ENCODE data around the gene MOCS1.

MOCS1 gene

DNA sequence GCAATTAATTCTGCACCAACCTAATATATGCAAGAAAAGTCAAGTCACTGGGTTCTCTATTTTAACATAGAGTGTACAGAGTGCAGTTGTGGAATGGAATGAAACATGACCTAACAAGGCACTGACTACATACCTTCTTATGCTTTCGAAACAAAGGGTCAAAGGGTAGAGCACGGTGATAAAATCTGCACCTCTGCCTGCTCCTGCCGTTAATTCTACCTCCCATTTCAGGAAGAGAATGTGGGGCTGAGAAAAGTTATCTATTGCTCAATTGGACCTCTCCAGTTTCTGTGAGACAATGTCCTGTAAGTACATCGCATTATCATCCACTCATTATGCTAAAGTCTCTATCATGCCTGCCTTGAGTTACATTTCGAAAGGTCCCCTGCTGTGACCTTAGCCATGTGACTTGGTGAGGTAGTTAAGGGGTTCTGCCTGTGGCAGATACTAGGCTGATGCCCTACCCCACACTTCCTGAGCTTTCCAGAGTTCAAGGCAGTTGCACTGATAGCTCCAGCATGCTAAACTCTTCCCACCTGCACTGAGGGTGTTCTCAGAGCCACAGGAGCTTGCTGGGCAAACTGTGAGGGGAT, 14.0 kb upstream of the MOCS1 start:
- no peak for DNase-seq (ENCODE audit: low read depth in 2 of 2)

DNA sequence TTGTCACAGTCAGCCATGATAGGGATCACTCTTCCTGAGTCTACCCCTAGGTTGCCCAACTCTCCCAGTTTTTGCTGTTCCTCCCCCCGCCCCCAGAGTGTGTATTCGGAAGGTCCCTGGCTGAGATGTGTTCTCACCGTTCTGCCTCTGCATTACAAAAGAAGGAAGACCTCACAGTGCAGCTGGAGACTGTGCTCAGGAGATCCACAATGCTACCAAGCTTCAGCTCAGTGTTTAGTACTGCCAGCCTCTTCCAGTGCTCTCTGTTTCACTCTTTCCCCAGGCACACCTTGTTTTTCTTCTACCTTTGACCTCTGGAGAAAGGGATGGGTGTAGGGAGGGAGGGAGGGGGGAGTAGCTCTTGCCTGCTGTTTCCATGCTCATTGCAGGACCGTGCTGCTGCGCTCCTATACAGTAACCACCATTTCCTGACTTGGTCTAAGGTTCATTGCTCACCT, 13.4 kb upstream of the MOCS1 start:
- DNase-seq (ENCODE audit: low read depth in 2 of 2) = no peak

DNA sequence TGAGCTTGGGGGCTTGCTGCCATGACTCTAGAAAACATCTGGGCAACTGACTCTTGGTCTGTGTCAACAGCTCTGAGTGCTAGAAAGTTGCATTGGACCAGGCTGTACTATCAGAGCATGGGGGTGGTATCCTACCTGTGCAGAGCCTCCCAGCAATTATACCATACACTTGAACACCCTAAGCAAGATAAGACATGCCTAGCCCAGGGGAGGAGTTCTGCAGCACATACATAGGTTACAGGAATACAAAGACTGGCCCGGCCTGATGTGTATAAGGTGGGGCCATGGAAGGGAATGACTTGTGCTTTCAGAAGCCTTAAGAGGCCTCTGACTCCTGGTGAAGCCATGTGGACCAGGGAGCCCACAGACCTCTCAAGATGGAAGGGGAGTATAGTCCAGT, 11.4 kb upstream of the MOCS1 start:
- no peak for DNase-seq (ENCODE audit: low read depth in 2 of 2)

DNA sequence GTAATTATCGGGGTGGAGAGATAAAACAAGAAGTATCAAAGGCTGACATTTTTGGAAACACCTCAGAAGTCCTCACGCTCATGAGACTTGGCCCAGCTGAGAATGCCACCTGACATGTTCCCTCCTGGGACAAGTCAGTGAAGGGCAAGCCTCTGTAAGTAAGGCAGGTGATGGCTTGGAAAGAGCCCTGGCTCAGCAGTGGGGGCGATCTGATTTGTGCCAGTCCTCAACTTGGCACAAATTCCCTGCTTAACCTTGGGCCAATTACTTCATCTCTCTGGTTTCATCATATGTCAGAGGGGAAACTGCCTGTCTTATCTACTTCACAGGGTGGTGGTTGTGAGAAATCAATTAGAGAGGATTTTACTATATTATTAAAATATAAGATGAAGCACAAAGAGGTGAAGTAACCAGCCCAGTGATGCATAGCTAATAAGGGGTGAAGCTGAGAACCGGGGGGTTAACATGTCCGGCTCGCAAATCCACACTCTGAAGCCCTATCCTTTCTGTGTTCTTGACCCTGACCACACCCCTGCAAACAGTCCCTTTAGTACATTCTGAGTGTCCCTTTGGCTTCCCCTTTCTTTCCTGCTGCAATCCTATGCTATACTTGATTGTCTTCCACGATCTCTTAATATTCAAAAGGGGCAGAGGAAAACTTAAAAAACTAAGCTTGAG, 8.8 kb upstream of the MOCS1 start:
- DNase-seq (ENCODE audit: low read depth in 2 of 2) = no peak

DNA sequence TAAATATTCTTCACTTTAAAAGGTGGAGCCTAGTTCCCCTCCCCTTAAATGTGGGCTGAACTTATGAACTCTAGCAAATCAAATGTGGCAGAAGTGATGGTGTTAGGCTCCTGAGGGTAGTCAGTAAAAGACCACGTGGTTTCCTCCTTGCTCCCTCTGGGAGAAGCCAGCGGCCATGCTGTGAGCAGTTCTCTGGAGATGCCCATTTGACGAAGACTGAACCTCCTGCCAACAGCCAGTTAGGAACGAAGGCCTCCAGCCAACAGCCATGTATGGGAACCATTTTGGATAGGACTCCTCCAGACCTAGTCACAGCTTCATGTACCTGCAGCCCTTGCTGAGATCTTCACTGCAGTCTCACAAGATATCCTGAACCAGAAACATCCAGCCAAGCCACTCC, 7.6 kb upstream of the MOCS1 start:
- no peak for DNase-seq (ENCODE audit: low read depth in 2 of 2)

DNA sequence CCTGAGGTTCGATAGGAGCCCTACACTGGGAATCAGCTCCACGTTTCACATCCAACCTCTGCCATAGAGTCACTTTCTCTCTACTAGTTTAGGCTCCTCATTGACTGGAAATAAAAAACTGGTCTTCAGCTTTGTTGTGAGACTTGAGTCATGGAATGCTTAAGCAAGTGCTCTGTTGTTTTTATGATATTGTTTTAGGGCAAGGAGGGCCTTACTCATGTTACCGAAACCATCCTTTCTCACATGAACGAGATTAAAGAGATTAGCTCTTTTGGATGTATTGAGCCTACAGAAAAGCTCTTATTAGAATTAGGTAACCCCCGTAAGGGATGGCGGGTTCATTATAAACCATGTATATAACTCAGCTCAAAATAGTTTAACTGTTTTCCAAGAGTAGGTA, 6.9 kb upstream of the MOCS1 start:
- no peak for DNase-seq (ENCODE audit: low read depth in 2 of 2)

DNA sequence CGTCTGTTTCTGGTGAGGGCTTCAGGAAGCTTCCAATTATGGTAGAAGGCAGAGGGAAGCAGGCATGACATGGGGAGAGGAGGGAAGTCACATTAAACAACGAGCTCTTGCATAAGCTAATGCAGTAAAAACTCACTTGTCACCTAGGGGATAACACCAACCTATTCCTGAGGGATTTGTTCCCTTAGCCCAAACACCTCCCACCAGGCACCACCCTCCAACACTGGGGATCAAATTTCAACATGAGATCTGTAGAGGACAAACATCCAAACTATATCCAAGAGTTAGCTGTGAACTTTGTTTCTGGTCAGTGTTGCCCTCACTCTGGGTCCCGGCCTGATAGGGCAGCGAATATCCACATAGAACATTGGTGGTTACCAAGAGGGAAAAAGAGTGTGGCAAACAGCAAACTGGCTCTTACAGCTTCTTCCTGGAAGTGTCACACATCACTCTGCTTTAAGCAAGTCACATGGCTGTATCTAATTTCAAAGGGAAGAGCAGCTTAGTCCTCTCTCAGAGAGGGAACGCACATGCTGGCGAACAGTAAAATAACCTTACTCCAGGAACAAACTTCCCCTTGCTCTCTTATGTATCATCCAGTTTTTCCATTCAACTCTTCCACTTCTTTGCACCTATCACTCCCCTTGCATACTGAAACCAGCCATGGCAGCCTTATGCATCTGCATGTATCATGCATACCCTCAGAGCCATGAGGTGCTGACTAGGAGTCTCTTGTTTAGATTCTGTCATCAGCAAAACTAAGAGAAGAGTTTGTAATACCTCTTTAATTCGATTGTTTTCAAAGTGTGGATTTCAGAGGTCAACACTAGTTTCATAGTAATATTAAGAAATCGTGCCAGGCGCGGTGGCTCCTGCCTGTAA, 4.8 kb upstream of the MOCS1 start:
- DNase-seq (ENCODE audit: low read depth in 2 of 2) = no peak

DNA sequence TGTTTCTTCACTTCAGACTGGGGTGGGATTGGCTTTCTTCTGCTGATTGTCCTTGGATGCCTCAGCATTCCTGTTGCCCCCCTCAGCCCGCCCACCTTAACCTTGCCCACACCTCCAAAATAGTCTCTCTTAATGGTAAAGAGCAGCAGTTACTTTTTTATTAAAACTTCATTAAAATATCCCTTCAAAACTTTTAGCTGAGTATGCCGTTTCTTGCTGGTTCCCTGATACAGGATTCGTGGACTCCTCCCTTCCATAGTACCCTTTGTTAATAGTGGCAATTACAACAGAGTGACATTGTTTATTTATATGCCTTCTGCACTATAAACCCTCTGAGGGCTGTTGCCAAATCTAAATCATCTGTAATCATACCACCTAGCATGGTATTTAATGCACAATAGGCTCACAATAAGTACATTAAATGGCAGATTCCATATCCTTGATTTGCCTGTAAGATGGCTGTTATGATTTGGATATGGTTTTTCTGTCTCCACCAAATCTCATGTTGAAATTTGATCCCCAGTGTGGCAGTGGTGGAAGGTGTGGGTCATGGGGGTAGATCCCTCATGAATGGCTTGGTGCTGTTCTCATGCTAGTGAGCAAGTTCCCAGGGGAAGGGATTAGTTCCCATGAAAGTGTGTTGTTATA, 3.5 kb upstream of the MOCS1 start:
- no peak for DNase-seq (ENCODE audit: low read depth in 2 of 2)

DNA sequence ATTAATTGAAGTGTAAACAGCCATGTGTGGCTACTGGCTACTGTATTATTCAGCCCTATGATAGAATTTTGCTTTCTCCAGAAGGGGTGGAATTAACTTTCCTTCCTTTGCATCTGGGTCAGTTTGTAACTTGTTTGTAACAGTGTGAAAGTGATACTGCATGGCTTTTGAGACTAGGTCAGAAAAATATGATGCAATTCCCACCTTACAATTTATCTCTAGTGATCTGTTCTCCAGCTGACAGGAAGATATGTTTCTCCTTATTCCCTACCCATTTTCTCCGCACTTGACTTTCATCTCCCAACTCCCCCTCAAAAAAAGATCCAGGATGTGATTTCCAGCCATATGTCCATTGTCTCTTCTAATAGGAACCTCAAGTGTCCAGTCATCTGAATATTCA, 2.6 kb upstream of the MOCS1 start:
- no peak for DNase-seq (ENCODE audit: low read depth in 2 of 2)

DNA sequence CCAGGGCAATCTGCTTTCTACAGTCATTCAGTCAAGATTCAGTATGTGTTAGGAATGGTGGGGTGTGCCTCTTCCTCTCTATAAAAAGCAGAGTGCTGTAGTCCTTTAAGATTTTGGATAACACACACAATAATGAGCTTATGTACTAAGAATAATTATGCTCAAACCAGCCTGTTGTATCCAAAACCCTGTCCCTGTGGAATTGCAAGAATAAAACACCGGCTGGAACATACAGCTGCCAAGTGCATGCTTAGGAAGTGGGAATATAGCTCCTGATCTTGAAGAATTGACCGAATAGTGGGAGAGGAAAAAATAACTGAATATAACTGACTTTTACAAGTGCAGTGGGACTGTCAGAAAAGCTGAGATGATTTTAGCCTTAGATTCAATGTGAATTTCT, 979 bp upstream of the MOCS1 start:
- no peak for DNase-seq (ENCODE audit: low read depth in 2 of 2)

DNA sequence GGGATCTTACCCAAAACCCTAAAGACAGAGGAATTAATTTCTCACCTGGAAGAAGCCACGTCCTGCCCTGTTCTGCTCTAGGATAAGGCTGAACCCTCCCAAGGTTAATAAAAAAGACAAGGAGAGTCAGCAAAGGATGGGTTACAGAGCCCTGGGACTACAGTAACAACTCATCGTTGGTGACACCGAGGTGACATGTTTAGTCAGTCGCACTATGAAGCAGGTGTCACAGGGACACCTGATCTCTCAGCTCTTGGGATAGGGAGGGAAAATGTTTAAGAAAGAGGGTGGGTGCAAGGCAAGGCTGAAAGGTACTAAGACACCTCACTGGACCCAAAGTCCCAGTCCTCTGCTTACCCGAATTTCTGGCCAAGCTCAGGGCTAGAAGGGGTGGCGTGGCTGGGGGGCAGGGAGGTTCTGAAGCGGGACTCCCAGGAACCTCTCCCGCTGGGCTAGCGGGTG, 562 bp downstream of the MOCS1 start:
- DNase-seq (ENCODE audit: low read depth in 2 of 2) = no peak

DNA sequence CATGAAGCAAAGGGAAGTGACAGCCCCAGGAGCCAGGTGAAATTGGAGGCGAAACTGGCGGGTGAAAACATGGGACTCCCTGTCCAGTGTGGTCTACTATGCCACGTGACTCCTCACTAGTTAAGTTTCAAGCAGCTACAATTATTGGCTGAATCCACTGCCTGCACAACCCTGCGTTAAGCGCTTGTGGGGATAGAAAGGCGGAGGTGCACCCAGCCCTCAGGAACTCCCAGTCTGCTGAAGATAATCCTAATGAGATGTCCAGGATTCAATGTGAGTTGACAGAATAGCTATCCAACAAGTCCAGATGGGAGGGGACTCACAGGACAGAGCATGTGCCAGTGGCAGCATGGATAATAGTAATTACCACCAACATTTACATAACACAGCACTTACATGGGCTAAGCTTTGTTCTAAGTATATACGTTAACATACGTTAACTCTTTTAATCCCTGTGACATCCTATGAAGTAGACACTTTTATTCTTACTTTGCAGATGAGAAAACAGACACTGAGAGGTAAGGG, 1.8 kb downstream of the MOCS1 start:
- DNase-seq (ENCODE audit: low read depth in 2 of 2) = no peak

DNA sequence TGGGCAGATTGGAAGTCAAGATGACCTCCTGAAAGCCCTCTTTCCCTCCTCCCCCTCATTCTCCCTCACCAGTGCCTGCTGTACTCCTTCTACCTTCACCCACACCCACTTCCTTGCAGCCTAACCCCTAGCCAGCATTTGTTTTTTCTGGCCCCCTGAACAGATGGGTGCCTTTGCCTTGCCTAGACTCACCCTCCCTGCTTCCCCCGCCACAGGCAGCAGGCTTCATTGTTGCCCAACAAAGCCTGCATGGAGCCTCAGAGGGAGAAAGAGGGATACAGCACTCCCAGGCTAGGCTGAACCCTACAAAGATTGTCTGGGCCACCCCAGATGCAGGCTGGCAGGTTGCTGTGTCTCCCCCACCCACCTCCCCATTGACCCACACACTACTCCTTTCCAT, 2.7 kb downstream of the MOCS1 start:
- DNase-seq (ENCODE audit: low read depth in 2 of 2) = no peak

DNA sequence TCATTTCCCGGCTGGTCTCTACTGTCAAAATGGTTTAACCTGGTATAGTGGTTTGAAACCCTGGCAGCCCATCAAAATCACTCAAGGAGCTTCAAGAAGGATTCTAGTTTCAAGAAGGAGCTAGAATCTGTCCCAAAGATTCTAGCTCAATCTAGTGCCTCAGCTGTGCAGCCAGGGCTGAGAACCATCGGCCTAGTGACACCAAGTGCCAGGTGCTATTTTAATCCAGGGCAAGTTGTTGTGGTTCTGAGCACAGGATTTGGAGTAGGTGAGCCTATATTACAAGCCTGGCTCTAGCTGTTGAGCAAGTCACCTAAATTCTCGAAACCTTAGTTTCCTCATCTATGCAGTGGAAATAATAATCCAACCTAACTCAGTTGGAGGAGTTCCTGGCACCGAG, 3.7 kb downstream of the MOCS1 start:
- no peak for DNase-seq (ENCODE audit: low read depth in 2 of 2)

DNA sequence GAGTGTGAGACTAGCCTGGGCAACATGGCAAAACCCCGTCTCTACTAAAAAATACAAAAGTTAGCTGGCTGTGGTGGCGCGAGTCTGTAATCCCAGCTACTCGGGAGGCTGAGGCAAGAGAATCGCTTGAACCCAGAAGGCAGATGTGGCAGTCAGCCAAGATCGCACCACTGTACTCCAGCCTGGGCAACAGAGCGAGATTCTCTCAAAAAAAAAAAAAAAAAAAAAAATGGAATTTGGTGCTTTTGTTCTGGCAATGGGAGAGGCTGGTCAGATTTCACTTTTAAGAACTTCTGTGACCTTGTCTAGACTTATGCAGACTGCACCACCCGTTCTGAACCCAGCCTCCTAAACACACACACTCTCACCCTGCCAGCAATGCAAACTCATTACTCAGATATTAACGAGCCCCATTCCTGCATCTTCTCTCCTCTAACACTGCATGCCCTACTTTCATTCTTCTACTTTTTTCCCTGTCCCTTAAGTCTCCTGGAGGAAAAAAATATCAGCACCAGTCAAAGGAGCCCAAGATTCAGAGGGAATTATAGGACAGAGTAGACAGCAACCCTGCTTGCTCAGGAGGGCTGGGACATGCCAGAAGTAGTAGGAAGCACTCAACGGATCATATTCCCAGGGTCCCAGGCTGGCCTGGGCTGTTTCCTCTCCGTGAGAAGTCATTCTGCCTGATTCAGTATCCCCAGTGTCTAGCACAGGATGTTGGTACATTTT, 4.4 kb downstream of the MOCS1 start:
- no peak for DNase-seq (ENCODE audit: low read depth in 2 of 2)

DNA sequence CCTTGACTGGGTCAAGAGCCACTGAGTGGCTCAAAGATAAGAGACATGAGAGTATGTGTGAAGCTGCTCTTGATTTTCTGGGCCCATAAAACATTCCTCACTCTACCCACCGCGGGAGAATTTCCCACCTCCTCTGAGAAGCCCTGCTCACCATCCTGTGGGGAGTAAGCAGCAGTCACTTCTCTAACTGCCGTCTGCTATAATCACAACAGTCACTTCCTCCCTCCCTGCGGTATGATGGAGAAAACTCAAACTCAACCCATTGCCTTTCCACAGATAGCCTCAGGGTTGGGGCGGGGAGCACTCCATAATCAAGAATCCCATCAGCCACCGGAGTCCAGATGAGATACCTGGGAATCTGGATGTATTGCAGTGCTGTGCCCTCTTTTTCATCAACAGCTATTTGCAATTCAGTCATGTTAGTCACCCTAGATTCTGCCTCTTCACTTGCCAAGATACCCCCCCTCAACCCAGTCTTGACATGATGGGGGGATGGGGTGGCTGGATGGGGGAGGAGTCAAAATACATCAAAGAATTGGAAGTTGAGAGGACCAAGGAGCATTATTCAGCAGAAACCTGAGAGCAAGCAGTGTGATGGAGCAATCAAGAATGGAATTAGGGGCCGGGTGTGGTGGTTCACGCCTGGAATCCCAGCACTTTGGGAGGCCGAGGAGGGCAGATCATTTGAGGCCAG, 5.1 kb downstream of the MOCS1 start:
- no peak for DNase-seq (ENCODE audit: low read depth in 2 of 2)

DNA sequence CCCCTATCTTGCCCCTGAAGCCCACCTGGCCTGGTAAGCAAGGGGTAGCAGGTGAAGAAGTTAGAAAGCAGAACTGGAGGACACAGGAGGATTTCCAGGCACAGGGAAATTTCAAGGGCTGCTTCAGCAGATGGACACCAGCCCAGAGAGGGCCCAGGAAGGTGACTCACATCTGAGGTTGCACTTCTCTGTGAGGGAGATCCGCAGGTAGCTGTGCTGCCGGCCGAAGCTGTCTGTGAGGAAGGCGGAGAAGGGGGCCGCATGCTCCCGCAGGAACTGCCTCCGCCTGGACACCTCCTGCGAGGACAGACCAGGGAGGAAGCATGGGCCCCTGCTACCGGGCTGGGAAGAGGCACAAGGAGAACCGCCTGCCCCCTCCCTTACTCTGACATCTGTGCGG, 7.1 kb downstream of the MOCS1 start:
- no peak for DNase-seq (ENCODE audit: low read depth in 2 of 2)

DNA sequence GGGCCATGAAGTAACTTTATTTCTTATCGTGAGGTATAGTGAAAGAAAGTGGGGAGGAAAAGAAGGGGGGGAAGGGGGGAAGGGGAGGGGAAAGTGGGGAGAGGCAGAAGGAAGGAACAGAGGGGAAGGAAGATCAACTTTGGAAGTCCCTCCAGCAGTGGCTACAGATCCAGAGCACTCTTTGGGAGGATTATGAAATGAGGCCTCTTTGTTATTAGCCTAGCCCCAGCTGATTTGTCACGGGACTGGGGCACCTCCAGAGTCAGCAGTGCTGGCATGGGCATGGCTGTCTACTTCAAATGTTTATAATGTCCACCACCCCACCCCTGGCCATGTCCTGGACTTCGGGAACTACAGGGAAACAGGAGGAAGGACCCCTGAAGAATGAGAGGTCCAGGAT, 7.6 kb downstream of the MOCS1 start:
- DNase-seq (ENCODE audit: low read depth in 2 of 2) = no peak

DNA sequence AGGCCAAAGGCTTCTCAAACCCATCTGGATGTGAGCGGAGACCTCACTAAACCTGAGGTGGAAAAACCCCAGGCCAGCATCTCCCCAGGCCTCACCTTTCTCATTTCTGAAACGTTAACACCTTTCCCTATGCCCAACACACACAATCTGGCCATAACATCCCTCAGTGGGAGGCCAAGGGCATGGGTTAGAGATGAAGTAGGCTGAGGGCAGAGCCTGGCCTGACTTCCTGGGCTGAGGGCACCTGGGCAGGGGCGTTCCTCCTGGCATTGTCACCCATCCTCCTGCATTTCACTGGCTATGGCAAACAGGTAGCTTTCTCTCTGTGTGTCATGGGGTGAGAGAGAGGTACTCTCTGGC, 8.4 kb downstream of the MOCS1 start:
- DNase-seq (ENCODE audit: low read depth in 2 of 2) = no peak

DNA sequence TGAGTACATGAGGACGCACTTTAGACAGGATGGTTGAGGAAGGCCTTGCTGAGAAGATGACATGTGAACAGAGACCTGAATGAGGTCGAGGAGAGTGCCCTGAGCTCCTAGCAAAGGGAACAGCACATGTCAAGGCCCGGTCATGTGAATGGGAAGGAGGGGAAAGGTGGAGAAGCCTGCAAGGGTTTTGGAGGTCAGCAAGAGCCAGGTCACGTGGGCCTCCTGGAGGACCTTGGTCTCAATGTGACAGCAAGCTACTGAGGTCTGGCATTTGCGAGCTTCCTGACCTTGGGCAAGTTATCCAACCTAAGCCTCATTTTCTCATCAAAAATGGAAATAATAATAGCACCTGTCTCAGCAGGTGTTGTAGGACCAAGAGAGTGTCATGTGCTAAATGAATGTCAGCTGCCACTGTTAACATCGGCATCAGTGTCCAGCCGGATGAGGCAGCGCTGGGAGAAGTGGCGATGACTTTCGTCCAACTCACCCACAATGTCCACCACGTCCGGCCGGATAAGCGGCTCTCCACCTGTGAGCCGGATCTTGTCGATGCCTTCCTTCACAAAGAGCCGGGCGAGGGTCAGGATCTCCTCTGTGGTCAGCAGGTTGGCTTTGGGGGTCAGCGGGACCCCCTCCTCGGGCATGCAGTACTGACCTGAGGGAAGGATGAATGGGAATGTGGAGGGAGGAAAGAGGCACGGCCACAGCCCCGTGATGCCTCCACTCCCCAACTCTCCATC, 8.9 kb downstream of the MOCS1 start:
- no peak for DNase-seq (ENCODE audit: low read depth in 2 of 2)

Data from stimulated activated CD8-positive, alpha-beta memory T cell treated with anti-CD3 and anti-CD28 coated beads, Interleukin-15, amount 100 ng/mL, for 4 hours (primary cell).